HepG2 (cell line): Measurements from ENCODE around the gene PRMT2. TPM values are rescaled to one million over a fixed set of nuclear protein-coding genes. Genes with fewer than 3 reads are reported as not detected.

Experiments used
- ARID5B ChIP-seq: IDR thresholded peaks from 2 replicates; pipeline ENCODE4 v1.4.0; 2020; ENCODE audit warnings: mild to moderate bottlenecking, missing genetic modification reagents
- BCL6 ChIP-seq: IDR thresholded peaks from 2 replicates; pipeline ENCODE4 v1.6.1; 2016; ENCODE audit warnings: missing genetic modification reagents, missing compliant biosample characterization
- CBX2 ChIP-seq, 2 experiments: fragments of 200-600 bp in 1 of 2; sonication (generic); formaldehyde crosslinking in 1 of 2; IDR thresholded peaks; 2 replicates each; pipeline versions ENCODE4 v1.7.0 to v1.8.1; 2018 to 2022; ENCODE audit warnings: low read depth in 2 of 2, low read length in 1 of 2, mild to moderate bottlenecking in 1 of 2, missing genetic modification reagents in 1 of 2
- FOXA3 ChIP-seq: IDR thresholded peaks from 2 replicates; pipeline ENCODE4 v1.6.1; 2016; ENCODE audit warnings: missing genetic modification reagents, missing compliant biosample characterization
- HMGXB4 ChIP-seq, 2 experiments: sonication (generic) in 1 of 2; formaldehyde crosslinking in 1 of 2; IDR thresholded peaks; 2 replicates each; pipeline versions ENCODE4 v1.4.0 to v1.6.1; 2018 to 2020; ENCODE audit warnings: missing genetic modification reagents in 2 of 2, borderline replicate concordance in 1 of 2, low read depth in 1 of 2, mild to moderate bottlenecking in 1 of 2, missing biosample characterization in 1 of 2
- HNF4A ChIP-seq: sonication (generic); formaldehyde crosslinking; IDR thresholded peaks from 2 replicates; pipeline ENCODE4 v1.4.0; 2020; ENCODE audit warnings: missing genetic modification reagents
- KDM5B ChIP-seq: sonication (generic); formaldehyde crosslinking; IDR thresholded peaks from 2 replicates; pipeline ENCODE4 v1.4.0; 2020; ENCODE audit warnings: missing genetic modification reagents, mild to moderate bottlenecking, borderline replicate concordance
- MATR3 ChIP-seq: sonication (generic); formaldehyde crosslinking; IDR thresholded peaks from 2 replicates; pipeline ENCODE4 v1.4.0; 2020; ENCODE audit warnings: missing genetic modification reagents
- MIXL1 ChIP-seq: IDR thresholded peaks from 2 replicates; pipeline ENCODE4 v1.6.1; 2016
- NONO ChIP-seq, 2 experiments: fragments of 450-650 bp in 1 of 2; sonication (generic) in 1 of 2; formaldehyde crosslinking in 1 of 2; IDR thresholded peaks in 1 of 2; conservative IDR thresholded peaks in 1 of 2; 2 replicates each; pipeline versions ENCODE4 v1.6.1 to v1.8.0; 2017 to 2022; ENCODE audit warnings: mild to moderate bottlenecking in 1 of 2, missing genetic modification reagents in 1 of 2, moderate library complexity in 1 of 2
- PLSCR1 ChIP-seq: sonication (generic); formaldehyde crosslinking; IDR thresholded peaks from 2 replicates; pipeline ENCODE4 v1.5.0; 2020; ENCODE audit warnings: missing genetic modification reagents, mild to moderate bottlenecking, borderline replicate concordance
- RBM22 ChIP-seq: fragments of 200-400 bp; formaldehyde crosslinking; optimal IDR thresholded peaks from 2 replicates; pipeline ENCODE3; 2017; ENCODE audit warnings: mild to moderate bottlenecking, low read length, moderate library complexity
- SAFB2 ChIP-seq: sonication (generic); formaldehyde crosslinking; IDR thresholded peaks from 2 replicates; pipeline ENCODE4 v1.5.1; 2020; ENCODE audit warnings: missing genetic modification reagents, low read depth, mild to moderate bottlenecking, borderline replicate concordance
- SKI ChIP-seq: fragments of 450-650 bp; IDR thresholded peaks from one replicate; pipeline ENCODE4 v1.6.1; 2018; ENCODE audit warnings: mild to moderate bottlenecking; ENCODE audit not compliant: partially characterized antibody
- SOX13 ChIP-seq, 3 experiments: fragments of 450-650 bp in 1 of 3; sonication (generic) in 1 of 3; formaldehyde crosslinking in 1 of 3; IDR thresholded peaks in 2 of 3; conservative IDR thresholded peaks in 1 of 3; 2 replicates each; pipeline versions ENCODE4 v1.5.0 to v1.6.1; 2016 to 2020; ENCODE audit warnings: antibody characterized with exemption in 1 of 3, mild to moderate bottlenecking in 1 of 3, missing compliant biosample characterization in 1 of 3, missing genetic modification reagents in 1 of 3, moderate library complexity in 1 of 3
- TBX3 ChIP-seq: fragments of 450-650 bp; IDR thresholded peaks from 2 replicates; pipeline ENCODE4 v1.6.1; 2017; ENCODE audit warnings: antibody characterized with exemption, mild to moderate bottlenecking, inconsistent platforms, borderline replicate concordance
- ZBTB21 ChIP-seq: sonication (generic); formaldehyde crosslinking; IDR thresholded peaks from 2 replicates; pipeline ENCODE4 v1.4.0; 2020; ENCODE audit warnings: missing genetic modification reagents
- ZFP82 ChIP-seq: sonication (generic); formaldehyde crosslinking; IDR thresholded peaks from 2 replicates; pipeline ENCODE4 v1.5.1; 2020; ENCODE audit warnings: mild to moderate bottlenecking, missing genetic modification reagents, borderline replicate concordance
- ZNF24 ChIP-seq: fragments of 450-650 bp; IDR thresholded peaks from 2 replicates; pipeline ENCODE4 v1.6.1; 2017; ENCODE audit warnings: antibody characterized with exemption, mild to moderate bottlenecking
- ZNF350 ChIP-seq: sonication (generic); formaldehyde crosslinking; IDR thresholded peaks from 2 replicates; pipeline ENCODE4 v1.4.0; 2020; ENCODE audit warnings: mild to moderate bottlenecking, low read depth, missing genetic modification reagents, borderline replicate concordance
- ZNF572 ChIP-seq: sonication (generic); formaldehyde crosslinking; IDR thresholded peaks from 2 replicates; pipeline ENCODE4 v1.5.1; 2020; ENCODE audit warnings: mild to moderate bottlenecking, missing genetic modification reagents
- ZNF589 ChIP-seq: sonication (generic); formaldehyde crosslinking; conservative IDR thresholded peaks from 2 replicates; pipeline ENCODE4 v1.8.0; 2022; ENCODE audit warnings: mild to moderate bottlenecking, moderate library complexity, missing genetic modification reagents
- ZNF605 ChIP-seq: sonication (generic); formaldehyde crosslinking; IDR thresholded peaks from 2 replicates; pipeline ENCODE4 v1.8.0; 2022; ENCODE audit warnings: mild to moderate bottlenecking, missing genetic modification reagents
- ZNF879 ChIP-seq: sonication (generic); formaldehyde crosslinking; IDR thresholded peaks from 2 replicates; pipeline ENCODE4 v1.8.1; 2023; ENCODE audit warnings: missing genetic modification reagents
- ZSCAN20 ChIP-seq: sonication (generic); formaldehyde crosslinking; IDR thresholded peaks from 2 replicates; pipeline ENCODE4 v1.4.0; 2020; ENCODE audit warnings: missing genetic modification reagents, mild to moderate bottlenecking, borderline replicate concordance
- polyA plus RNA-seq, 8 experiments: library from polyadenylated mRNA; depleted of rRNA in 3 of 8; stranded (reverse) in 7 of 8; unstranded in 1 of 8; fragments of >200 nt; fragmentation: Illumina TruSeq in 4 of 8; extraction: Trizol in 4 of 8; gene quantifications; 2 replicates each; pipeline versions ENCODE4 v1.2.1 to v1.2.3, GENCODE V29; 2011 to 2016; ENCODE audit warnings: low read depth in 4 of 8, missing spikeins in 1 of 8, mixed read lengths in 1 of 8; ENCODE audit not compliant: insufficient read depth in 1 of 8
- total RNA-seq, 5 experiments: library from RNA; depleted of rRNA; stranded (reverse); fragments of >200 nt; fragmentation: Illumina TruSeq; extraction: Trizol; gene quantifications; 2 replicates each; pipeline ENCODE4 v1.2.3, GENCODE V29; 2016; ENCODE audit warnings: low read depth in 1 of 5

Gene PRMT2
- total and polyA plus RNA-seq, 2 of the 13 experiments (the other 11 are each of a cell fraction or from before 2014, with no cell fraction given): 54.4 to 78.8 TPM

- no peak for TF ChIP-seq SAFB2 (CRISPR knock-in tag)
- no peak for TF ChIP-seq ZNF24
- TF ChIP-seq SOX13 (IDR thresholded peaks at IDR 0.05): no peak
- TF ChIP-seq SOX13 (CRISPR knock-in tag; conservative IDR thresholded peaks at IDR 0.05 in 1 of 2, IDR thresholded peaks at IDR 0.05 in 1 of 2): no peak
- TF ChIP-seq HNF4A: no peak
- TF ChIP-seq SKI: no peak
- no peak for TF ChIP-seq CBX2 (IDR thresholded peaks at IDR 0.05; ENCODE audit: low read depth, low read length)
- no peak for TF ChIP-seq CBX2 (CRISPR knock-in tag; IDR thresholded peaks at IDR 0.05; ENCODE audit: low read depth)
- TF ChIP-seq KDM5B (CRISPR knock-in tag): no peak
- TF ChIP-seq ZBTB21 (CRISPR knock-in tag): no peak
- TF ChIP-seq FOXA3 (CRISPR knock-in tag): no peak
- TF ChIP-seq MATR3: no peak
- no peak for TF ChIP-seq ZNF589 (CRISPR knock-in tag)
- no peak for TF ChIP-seq ZFP82 (CRISPR knock-in tag)
- no peak for TF ChIP-seq ZNF572
- no peak for TF ChIP-seq ZNF879 (CRISPR knock-in tag)
- no peak for TF ChIP-seq PLSCR1 (CRISPR knock-in tag)
- no peak for TF ChIP-seq ZNF605 (CRISPR knock-in tag)
- TF ChIP-seq BCL6 (CRISPR knock-in tag): peak; percentile 70; the same call in 1 of the 2 replicates
- no peak for TF ChIP-seq TBX3
- TF ChIP-seq ZNF350 (CRISPR knock-in tag): no peak
- no peak for TF ChIP-seq MIXL1
- peak; percentile 38; the same call in 1 of the 2 replicates for TF ChIP-seq ARID5B (CRISPR knock-in tag)
- TF ChIP-seq NONO (IDR thresholded peaks at IDR 0.05): no peak
- TF ChIP-seq NONO (CRISPR knock-in tag; conservative IDR thresholded peaks at IDR 0.05): no peak
- no peak for TF ChIP-seq ZSCAN20 (CRISPR knock-in tag)
- no peak for TF ChIP-seq RBM22
- no peak for TF ChIP-seq HMGXB4 (CRISPR knock-in tag; IDR thresholded peaks at IDR 0.05; ENCODE audit: borderline replicate concordance in 1 of 2, low read depth in 1 of 2)
These were observed 35.2 kb upstream of the PRMT2 start (continued) for GRCh38 chr21:46600305-46600704.
